NCI-H2029 treated with DMSO at 0.1 percent for 48 hours (cell line): ENCODE data around the gene TNFRSF11A.

Source experiments
- DNase-seq: peaks from one replicate; lab custom pipeline; 2025; lab: John Stamatoyannopoulos, UW

Gene TNFRSF11A

GRCh38 chr18:62325806-62326645 lies 916 bp downstream of the TNFRSF11A start:
- no peak for DNase-seq

DNA sequence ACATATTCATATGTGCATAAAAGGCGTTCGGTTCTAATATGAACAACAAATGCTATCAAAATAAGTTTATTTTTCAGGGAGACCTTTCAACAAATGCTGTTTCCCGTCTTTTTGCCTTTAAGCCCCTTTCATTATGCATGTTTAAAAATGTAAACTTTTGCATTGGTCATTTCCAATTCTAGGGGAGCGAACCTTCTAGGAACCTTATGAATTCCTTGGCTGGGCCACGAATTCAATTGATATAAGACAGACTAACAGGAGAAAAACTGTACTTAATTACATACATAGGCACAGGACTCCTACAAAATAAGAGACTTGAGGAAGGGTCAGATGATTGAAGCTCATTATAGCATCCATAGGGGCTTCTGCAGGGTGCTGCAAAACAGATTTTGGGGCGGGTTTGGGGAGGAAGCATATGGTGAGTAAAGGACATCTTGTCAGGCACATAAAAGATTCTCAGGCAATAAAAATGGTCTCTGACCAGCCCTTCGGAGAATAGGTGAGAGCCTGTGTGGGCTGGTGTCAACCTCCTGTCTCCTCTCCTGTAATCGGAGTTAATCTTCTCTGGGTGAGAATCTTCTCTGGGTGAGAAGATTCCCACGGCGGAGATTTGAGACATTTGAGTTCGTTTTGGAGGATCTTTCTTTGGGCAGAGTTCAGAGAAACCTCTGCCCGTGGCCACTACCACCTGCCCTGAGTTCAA lies 1.7 kb downstream of the TNFRSF11A start:
- DNase-seq, result no peak

GRCh38 chr18:62327977-62328376 lies 2.9 kb downstream of the TNFRSF11A start:
- DNase-seq, result no peak

- no peak for DNase-seq
These were observed 3.7 kb downstream of the TNFRSF11A start for GRCh38 chr18:62328586-62329525.

DNA sequence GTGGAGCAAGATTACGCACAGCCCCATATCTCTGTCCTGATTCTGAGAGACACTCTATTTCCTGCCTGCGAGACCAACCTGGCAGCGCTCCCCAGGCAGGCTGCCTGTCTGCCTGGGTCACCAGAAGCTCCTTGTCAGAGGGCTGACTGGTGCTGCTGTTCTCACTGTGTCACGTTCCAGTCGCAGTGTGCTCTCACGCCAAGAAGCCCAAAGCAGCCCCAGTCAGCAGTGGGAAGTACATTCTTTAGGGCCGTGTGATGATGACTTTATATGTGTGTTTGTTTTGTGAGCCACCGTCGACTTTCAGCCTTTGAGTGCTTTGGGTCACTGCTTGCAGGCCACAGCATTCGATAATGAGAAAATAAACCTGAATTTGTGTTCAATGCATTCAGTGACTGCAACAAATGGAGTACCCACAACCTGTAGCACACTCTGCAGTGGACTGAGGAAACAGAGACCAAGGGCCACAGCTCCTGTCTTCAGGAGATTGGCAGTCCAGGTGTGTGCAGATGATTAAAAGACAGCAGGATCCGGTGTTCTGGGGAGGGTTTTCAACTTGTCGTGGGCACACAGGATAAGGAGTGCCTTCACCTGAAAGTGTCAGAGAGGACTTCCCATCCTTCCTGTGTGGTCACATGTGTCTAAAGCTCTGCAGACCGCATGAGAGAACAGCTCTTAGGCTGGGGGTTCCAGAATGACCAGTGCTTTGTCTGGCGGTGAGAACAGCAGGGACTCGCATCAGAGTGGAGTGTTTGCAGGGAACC lies 4.8 kb downstream of the TNFRSF11A start:
- no peak for DNase-seq

DNA sequence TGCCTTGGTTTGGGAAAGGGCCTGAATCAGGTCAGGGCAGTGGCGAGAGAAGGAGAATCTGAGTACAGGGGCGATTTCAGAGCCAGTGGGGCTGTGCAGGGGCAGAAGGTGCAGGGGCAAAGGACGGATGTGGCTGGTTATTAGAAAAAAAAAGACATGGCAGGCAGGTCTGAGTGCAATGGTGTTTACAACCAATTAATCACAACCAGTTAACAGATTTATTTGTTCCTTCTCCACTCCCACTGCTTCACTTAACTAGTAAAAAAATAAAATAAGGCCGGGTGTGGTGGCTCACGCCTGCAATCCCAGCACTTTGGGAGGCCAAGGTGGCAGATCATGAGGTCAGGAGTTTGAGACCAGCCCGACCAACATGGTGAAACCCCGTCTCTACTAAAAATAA lies 5.5 kb downstream of the TNFRSF11A start:
- no peak for DNase-seq

GRCh38 chr18:62331581-62332356 lies 6.7 kb downstream of the TNFRSF11A start:
- no peak for DNase-seq

DNA sequence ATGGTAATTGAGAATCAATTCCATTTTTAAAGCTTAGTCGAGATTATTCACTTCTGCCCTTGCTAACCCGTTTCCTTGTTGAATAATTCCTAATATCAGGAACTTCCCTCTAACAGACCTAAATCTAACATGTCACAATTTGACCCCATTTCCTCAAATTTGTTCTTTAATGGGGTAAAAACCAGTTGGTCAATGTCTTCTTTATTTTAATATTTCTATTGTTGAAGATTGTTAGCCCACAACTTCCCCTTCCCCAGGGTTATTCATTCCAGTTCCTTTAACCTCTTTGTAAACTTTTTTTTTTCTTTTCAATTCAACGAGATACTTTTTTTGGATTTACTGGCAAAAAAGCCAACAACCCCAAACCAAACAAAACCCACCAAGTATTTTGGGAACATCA lies 7.3 kb downstream of the TNFRSF11A start:
- no peak for DNase-seq

DNA sequence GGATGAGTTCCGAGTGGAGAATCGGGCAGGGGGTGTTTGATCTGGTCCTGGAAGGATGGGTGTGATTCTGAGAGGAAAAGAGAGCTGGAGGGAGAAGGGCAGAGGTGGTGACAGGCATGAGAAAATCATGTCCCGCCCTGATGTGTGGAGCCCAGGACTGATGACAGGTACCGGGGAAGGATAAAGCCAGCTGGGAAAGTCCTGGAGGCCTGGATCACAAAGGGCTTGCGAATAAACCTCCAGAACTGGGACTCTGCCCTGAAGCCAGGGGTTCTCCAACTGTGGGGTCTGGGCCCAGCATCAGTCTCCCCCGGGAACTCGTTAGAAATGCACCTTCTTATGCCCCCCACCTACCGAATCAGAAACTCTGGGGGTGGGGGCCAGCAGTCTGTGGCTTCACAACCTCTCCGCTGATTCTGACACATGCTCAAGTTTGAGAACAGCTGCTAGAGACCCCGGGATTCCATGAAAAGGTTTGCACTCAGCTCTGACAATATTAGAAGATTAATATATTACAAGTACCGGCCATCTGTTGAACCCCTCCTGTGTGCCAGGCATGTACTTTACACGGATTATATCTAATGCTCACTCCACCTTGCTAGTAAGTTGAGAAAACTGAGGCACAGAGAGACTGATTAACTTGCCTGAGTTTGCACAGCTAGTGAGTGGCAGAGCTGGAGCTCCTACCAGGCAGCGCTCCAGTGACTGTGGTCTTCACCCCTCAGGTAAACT lies 8.0 kb downstream of the TNFRSF11A start:
- DNase-seq, result no peak

DNA sequence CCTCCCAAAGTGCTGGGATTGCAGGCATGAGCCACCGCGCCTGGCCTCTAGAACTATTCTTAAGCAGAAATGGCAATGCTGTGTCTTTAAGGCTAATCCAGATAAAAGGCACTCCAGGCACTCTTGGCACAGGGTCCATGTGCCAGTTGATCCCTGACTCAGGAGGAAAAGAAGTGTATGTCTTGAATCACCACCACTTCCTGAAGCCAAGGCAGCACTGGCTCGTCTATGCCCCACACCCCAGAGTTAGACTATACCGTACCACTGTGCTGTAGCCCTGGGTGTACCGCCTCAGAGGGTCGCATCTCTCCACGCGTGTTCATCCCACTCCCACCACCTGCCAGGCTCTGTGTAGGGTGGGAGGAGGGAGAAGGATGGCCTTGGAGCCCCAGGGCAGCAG lies 9.0 kb downstream of the TNFRSF11A start:
- no peak for DNase-seq

- DNase-seq, result no peak
These were observed 10.4 kb downstream of the TNFRSF11A start for GRCh38 chr18:62335494-62335893.

GRCh38 chr18:62336618-62337017 lies 11.5 kb downstream of the TNFRSF11A start:
- DNase-seq, result no peak

DNA sequence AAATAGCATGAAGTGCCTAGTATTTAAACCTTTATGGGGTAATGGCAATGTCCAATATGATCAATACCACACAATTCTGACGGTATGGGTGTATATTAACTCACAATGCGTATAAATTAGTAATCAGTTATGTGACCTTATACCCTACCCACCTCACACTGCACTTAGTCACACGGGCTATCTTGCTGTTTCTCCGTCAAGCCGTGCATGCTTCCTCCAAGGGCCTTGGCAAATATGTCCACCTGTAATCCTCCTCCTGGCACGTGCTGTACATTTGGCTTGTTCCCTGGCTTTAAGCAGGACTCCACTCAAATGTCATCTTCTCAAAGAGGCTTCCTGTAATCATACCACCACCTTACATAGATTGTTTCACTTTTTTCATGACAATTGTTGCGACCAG lies 12.2 kb downstream of the TNFRSF11A start:
- DNase-seq, result no peak

DNA sequence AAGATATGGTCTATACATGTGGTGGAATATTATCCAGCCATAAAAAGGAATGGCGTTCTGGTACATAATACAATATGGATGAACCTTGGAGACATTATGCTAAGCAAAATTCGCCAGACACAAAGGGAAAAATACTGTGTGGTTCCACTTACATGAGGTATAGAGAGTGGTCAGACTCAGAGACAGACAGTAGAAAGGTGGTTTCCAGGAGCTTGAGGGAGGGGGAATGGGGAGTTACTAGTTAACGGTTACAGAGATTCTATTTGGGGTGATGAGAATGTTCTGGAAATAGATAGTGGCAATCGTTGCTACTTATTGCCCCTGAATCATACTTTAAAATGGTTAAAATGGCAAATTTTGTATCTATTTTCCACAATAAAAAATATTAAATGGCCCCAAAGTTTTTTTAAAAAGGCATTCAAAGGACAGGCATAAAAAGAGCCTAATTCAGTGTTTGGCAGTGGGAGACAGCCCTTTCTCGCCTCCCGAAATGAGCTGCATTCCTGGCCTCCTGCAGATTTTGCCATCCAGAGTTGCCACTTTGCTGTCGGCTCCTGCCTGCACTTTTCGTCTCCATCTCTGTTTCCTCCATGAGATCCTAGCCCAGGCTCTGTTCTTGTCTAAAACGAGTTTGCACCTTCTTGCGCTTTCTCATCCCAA lies 13.5 kb downstream of the TNFRSF11A start:
- no peak for DNase-seq

- no peak for DNase-seq
These were observed 14.2 kb downstream of the TNFRSF11A start for GRCh38 chr18:62339106-62339988.

GRCh38 chr18:62340996-62341395 lies 15.9 kb downstream of the TNFRSF11A start:
- DNase-seq, result no peak

- DNase-seq, result no peak
These were observed 16.4 kb downstream of the TNFRSF11A start for GRCh38 chr18:62341473-62341872.

DNA sequence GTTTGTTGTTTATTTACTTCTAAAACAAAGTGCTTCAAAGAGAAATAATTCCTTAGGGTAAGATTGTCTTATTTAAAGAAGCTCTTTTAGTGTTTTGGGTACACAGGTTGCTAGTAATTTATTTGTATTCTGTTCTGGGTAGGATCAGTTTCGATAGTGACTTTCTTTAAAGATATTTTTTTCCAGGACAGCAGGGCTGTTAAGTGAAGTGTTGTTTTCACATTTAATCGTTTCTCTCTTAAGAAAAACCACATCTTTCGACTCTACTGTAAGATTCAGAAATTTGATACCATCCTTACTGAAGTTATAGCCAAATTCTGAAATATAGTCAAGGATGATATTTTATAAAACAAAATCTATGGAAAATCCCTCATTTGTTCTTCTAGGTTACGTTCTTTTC lies 17.8 kb downstream of the TNFRSF11A start:
- DNase-seq, result no peak

DNA sequence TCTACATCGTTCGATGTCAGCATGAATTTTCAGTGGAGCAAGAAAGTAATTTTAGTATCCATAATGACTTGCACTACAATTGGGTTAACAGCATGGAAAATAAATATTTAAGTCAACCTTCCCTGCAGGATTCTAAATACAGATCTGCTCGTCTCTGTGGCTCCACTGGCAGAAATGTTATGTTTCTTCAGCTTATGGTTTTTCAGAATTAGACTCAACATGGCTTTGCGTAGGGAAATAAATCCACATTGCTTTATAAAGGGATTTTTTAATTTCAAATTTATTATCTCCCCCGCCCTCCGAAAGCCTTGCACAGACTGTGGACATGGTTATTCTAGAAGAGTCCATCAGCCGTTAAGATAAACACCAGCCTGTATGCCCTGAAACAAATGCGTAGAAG lies 18.2 kb downstream of the TNFRSF11A start:
- no peak for DNase-seq
